B cell (primary cell): ENCODE results near the gene FOXN3.
"Not testable (repeated sequence)": the region's sequence is repeated elsewhere in the genome, so short reads cannot be mapped to it uniquely, and the experiment has no call there.

ENCODE experiments used
- EZH2 ChIP-seq: IDR thresholded peaks from 2 replicates; pipeline ENCODE4 v1.6.1; 2012; ENCODE audit warnings: borderline replicate concordance, low read depth, mild to moderate bottlenecking, moderate library complexity, low read length; ENCODE audit not compliant: insufficient read depth, poor library complexity, severe bottlenecking
- TF ChIP-seq, protein P1 (sequence below): fragments of 200-600 bp; IDR thresholded peaks from one replicate; pipeline ENCODE4 v1.8.0; 2022; ENCODE audit warnings: antibody characterized with exemption, mild to moderate bottlenecking

DNA sequence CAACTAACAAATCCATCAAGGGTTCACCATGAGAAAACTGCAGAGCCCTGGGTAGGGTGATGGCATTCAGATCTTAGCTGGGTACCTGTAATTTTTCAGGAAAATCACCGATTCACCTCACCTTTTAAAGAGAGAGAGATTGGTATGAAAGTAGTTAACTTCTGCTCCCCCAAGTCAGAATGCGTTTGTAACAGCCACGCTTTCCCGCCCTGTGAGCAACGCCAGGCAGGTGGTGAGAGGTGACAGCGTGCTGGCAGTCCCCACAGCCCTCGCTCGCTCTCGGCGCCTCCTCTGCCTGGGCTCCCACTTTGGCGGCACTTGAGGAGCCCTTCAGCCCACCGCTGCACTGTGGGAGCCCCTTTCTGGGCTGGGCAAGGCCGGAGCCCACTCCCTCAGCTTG is 305.8 kb downstream of the FOXN3 start:
- TF ChIP-seq, protein P1, sequence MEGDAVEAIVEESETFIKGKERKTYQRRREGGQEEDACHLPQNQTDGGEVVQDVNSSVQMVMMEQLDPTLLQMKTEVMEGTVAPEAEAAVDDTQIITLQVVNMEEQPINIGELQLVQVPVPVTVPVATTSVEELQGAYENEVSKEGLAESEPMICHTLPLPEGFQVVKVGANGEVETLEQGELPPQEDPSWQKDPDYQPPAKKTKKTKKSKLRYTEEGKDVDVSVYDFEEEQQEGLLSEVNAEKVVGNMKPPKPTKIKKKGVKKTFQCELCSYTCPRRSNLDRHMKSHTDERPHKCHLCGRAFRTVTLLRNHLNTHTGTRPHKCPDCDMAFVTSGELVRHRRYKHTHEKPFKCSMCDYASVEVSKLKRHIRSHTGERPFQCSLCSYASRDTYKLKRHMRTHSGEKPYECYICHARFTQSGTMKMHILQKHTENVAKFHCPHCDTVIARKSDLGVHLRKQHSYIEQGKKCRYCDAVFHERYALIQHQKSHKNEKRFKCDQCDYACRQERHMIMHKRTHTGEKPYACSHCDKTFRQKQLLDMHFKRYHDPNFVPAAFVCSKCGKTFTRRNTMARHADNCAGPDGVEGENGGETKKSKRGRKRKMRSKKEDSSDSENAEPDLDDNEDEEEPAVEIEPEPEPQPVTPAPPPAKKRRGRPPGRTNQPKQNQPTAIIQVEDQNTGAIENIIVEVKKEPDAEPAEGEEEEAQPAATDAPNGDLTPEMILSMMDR = not testable (repeated sequence)
- not testable (repeated sequence) for TF ChIP-seq EZH2
